ENCODE results near the gene NLGN3.

Gene NLGN3

GRCh38 chrX:71212536-71212935 is 67.9 kb downstream of the NLGN3 start:
- no peak for DNase-seq (ENCODE audit: low spot score)
- no peak for FAIRE-seq

GRCh38 chrX:71214152-71214551 is 69.5 kb downstream of the NLGN3 start:
- no peak for FAIRE-seq

DNA sequence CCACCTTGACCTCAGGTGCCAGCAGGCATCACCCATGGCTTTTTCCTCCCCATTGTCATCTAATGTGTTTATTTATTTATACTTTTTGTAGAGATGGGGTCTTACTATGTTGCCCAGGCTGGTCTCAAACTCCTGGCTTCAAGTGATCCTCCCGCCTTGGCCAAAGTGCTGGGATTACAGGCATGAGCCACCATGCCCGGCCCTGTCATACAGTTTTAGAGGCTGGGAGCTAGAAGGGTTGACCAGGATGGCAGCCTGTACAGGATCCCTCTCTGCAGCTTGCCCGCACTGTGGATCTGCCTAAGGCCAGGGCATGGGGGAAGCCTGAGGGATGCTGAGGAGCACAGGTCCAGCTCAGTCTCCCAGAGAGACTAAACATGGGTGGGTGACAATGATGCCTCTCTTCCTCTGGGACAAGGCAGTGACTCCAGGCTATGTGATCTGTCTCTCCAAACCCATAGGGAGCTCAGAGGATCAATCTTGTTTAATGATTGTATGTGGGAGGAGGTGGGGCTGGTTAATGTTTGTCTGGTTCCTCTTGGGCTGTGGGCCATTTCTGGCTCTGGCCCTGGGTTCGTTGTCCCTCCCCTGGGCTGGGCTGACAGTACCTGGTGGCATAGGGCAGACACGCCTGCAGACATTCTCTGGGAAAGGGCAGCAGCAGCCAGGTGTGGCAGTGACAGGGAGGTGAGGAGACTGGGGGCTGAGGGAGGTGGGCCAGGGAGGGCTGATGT is 70.1 kb downstream of the NLGN3 start:
- DNase-seq (ENCODE audit: low spot score) (no peak), FAIRE-seq (no peak)

More at GRCh38 chrX:71214152-71214551, 69.5 kb downstream of the NLGN3 start:
- DNase-seq (ENCODE audit: low spot score), result no peak

DNA sequence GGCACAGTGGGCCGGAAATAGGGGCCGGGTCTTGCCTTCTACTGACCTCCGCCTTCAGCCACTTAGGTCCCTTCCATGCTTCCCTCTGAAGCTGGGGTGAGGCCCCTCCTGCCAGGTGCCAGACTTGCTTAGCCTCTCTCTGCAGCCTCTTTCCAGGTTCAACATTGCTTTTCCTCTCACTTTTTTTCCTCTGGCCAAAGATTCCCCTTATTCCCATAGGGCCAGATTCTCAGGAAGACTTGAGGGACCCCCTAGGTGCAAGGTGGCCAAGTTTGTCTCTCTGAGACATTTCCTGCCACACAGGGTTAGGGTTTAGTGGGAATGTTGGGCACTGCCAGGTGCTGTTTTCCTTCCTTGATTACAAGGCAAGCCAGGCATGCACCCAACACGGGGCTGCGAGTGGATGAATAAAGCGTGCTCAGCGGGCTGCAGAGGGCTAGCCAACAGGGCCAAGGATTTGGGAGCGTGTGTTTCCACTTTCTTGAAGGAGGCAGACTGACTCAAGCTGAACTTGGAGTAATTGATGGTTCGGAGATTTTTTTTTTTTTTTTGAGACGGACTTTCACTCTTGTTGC is 70.8 kb downstream of the NLGN3 start:
- FAIRE-seq (no peak), DNase-seq (ENCODE audit: low spot score) (no peak)

- FAIRE-seq, result no peak
- no peak for DNase-seq (ENCODE audit: low spot score)
These were observed 71.8 kb downstream of the NLGN3 start for GRCh38 chrX:71216485-71216884.

- FAIRE-seq, result no peak
- no peak for DNase-seq (ENCODE audit: low spot score)
These were observed 72.7 kb downstream of the NLGN3 start for GRCh38 chrX:71217298-71217697.

Measured in RCC 7860 (cell line).